ENCODE data around the gene LIN37.

GRCh38 chr19:35781650-35782049 lies 33.3 kb downstream of the LIN37 start:
- TF ChIP-seq CTCF (IDR thresholded peaks at IDR 0.05; ENCODE audit: insufficient read depth, low read length, poor library complexity, severe bottlenecking) (no peak), EZH2phosphoT487 (conservative IDR thresholded peaks at IDR 0.05; ENCODE audit: low read length) (no peak)
